Activated CD8-positive, alpha-beta memory T cell treated with anti-CD3 and anti-CD28 coated beads, Interleukin-2, amount 50 U/mL, for 24 hours (primary cell): ENCODE data around the gene MFN2.

Experiments
- DNase-seq: peaks from one replicate; pipeline ENCODE4 v3.0.0-alpha.2; 2020; ENCODE audit errors: extremely low read depth

Gene MFN2

DNA sequence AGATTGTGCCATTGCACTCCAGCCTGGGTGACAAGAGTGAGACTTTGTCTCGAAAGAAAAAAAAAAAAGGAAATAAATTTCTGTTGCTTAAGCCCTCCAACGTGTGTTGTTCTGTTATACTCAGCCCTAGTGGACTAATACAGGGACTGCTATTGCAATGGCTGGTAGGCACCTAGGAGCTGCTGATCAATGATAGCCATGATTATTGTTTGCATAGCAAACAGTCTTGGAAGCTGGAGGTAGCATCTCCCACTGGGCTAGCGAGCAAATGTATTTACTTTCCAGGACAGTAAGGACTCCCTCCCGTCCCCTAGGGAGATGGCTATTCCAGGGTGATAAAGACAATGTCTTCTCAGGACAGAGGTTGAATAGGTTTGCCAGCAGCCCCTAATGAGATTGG lies 69.4 kb downstream of the MFN2 start:
- no peak for DNase-seq

DNA sequence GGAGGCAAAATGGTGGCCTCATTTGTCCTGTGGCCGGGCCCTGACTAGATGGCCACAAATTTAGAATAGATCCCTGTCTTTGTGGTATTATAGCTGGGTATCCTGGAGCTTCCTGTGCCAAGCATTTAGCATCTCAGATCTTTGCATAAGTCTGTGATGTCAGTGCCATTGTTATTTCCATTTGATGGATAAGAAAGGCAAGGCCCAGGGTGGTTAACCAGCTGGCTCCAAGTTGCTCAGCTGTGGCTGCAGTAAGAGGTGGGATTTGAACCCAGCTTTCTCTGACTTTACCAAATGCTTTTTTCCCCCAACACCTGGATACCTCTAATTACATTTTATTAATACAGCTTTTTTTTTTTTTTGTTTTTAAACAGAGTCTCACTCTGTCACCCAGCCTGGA lies 71.1 kb downstream of the MFN2 start:
- no peak for DNase-seq

DNA sequence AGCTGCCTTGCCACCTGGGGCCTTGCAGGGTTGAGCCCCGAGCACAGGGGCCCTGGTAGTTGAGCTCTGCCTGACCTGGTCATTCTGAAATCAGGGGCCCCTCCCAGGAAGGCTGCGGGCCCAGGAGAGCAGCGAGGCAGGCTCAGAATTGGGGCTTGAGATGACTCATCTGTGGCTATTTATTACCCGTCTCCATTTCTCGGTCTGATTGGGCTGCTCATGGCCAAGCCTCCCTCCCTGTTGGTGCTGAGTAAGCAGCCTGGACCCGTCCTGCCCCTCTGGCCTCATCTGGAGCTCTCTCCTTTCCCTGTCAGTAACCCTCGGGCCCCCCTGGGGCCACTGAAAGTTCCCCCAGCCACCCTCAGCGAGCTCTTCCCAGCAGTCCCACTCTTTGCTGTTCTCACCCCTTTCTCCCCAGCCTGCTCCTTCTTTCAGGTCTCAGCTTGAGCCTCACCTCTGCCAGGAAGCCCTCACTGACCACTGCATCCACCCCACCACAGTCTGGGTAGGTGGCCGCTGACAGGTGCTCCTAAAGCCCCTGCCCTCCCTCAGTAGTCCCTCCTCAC lies 71.8 kb downstream of the MFN2 start:
- no peak for DNase-seq

DNA sequence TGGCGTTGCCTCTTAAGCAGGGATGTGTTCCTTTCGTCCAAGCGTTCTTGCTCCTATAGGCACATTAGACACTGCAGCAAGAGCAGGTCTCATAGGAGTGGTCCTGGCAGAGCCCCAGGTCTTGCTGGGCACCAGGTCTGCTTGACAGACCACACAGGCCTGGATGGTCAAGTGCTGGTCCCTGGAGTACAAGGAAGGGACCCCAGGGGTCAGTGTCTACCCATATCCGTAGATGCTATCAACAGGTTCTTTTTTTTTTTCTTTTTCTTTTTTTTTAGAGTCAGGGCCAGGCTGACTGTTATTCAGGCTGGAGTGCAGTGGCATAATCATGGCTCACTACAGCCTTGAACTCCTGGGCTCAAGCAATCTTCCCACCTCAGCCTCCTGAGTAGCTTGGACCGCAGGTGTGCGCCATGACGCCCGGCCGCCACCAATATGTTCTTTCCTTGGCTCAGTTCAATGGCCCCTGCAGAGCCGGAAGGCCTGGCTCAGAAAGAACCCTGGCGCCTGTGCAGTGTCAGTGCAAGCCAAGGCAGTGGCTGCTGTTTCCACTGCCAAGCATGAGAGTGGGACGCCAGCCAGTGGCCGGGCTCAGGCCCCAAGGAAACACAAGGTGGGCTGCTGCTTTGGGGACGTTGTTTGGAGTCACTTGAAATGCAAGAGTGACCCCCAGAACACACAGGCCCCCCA lies 72.9 kb downstream of the MFN2 start:
- DNase-seq: no peak

DNA sequence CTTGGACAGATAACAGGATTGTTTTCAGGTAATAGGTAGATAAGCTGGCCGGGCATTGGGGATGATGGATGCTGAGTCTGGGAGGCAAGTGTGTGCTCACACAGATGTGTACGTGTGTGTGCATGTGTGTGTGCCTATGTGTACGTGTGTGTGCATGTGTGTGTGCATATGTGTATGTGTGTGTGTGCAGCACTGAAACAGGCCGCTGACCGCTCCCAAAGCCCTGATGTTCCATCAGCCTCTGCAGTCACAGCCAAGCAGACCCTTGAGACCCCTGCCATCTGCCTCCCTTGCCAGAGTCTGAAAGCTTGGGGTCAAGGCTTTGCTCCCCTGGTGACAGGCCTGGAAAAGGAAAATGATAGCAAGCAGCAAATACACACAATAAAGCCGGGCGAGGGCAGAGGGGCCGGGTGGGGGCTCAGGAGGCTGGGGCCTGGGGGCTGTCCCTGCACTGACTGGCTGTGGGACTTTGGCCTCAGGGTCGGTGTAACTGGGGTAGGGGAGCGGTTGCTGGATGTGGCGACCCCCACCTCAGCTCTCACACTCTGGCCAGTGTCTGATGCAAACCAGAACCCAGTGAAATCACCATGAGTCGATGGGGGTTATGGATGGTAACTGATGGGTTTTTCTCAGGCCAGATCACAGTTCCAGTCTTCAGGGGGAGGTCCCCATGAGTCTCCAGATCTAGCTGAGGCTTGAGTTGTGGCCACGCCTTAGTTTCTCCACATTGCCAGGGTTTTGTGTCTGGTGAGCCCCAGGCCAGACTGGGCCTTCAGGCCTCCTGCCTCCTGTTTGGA lies 73.7 kb downstream of the MFN2 start:
- DNase-seq: no peak

DNA sequence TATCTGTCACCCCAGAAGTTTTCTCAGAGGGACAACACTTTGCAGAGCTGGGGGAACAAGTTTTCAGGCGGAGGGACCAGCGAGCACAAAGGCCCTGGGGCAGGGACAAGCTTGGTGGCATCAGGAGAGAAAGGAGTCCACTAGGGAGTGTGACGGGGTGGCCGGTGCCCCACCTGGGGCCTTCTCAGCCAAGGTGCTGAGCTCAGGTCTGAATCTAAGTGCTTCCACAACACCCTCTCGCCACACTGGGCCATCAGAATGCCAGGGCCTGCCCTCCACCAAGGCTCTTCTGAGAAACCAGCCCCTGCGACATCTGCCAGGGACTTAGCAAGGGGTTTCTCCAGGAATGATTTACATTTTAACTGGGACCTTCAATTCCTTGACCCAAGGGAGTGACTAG lies 75.0 kb downstream of the MFN2 start:
- DNase-seq: no peak

DNA sequence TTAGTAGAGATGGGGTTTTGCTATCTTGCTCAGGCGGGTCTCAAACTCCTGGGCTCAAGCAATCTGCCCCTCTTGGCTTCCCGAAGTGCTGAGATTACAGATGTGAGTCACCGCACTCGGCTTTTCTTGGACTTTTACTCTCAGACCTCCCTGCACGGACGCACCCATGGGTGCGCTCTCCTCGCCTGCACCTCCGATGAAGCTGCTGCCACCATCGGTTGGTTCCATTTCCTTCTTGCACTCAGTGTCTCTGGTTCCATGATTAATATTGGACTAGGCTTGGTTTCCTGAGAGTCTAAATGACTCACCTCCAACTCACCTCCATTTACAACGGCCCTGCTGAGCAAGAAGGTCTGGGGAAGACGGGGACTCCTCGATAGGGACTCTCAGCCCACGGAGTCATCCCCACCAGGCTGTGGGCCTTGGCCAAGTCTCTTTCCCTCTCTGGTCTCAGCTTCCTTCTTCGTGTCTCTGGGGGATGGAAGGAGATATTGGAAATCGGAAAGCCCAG lies 76.1 kb downstream of the MFN2 start:
- DNase-seq: no peak

DNA sequence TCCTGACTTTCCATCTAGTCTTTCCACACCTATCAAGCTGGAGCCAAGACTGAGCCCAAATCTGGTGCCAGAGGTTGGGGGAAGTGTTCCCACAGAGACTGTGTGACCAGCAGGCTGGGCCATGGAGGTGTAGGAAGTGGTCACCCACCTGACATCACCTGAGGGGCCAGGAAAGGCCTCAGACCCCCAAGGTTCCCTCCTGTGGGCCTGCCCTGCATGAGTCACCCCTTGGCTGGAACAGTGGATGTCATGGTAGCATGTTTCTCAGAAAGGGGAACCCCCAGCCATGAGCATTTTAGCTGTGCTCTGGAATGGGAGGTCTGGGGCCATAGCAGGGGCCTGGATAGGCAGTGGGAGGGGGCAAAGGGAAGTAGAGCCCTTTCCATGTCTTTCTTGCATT lies 77.1 kb downstream of the MFN2 start:
- DNase-seq: no peak

DNA sequence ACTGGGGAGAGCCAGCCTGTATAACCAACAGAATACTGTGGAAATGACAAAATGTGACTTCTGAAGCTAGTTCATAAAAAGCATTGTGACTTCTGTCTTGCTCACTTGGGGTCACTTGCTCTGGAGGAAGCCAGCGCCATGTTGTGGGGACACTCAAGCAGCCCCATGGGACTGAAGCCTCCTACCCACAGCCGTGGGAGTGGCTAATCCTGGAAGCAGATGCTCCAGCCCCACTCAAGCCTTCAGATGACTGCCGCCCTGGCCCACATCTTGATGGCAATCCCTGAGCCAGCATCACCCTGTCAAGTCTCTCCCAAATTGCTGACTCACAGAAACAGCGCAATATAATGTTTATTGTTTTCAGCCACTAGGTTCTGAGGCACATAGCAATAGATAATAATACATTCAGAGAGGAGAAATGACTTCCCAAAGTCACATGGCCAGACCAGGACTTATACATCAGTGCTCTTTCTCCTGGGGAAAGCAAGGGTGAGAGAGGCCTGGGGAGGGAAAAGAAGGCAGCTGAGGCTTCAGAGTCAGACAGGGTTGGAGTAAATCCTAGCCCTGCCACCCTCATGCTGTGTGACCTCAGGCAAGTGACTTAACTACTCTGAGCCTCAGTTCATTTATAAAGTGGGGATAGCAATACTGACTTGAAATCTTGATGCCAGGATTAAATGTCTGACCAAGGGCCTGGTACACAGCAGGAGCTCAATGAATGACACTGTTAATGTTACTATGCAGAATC lies 77.9 kb downstream of the MFN2 start:
- no peak for DNase-seq

DNA sequence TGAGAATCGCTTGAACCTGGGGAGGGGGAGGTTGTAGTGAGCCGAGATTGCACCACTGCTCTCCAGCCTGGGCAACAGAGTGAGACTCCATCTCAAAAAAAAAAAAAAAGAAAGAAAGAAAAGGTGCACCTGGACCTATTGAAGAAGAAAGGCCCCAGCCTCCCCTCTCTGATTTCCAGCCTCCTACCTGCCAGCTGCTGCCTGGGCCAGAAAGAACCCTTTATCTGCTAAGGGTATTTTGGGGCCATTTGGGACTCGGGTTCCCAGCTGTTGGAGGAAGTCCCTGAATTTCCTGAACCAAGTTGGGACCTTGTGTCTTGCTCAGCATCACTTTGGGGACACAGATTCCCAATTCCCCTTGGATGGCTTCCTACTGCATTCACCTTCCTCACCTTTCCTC lies 79.0 kb downstream of the MFN2 start:
- no peak for DNase-seq

DNA sequence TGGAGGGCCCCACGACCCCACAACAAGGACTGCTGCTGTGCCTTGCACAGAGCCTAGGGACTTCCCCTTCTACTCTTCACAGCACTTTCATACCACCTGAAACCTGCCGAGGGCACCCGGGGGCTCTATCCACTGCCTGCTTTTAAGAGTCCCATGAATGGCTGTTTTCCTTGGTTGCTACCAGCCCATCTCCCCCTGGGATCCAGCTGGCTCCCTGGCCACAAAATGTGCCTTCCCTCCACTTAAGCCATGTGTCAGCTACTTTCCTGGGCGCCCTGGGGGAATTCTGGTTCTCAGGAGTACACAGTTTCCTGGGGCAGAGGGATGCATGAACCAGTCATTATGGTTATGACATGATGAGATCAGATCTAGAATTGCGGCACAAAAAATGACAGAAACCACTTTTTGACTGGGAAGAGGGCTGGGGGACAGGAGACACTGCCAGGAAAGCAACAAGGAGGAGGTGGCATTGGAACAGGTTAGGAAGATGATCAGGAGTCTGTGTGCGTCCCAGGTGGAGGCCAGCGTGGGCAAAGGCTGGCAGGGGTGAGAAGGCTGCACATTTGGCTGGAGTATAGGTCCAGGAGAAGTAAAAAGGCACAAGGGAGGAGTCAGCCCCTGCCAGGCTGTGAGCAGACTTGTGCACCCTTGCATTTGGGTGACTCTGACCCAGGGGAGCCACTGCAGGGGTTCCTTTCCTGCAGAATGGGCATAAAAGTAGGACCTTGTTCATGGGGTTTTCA lies 79.6 kb downstream of the MFN2 start:
- no peak for DNase-seq

DNA sequence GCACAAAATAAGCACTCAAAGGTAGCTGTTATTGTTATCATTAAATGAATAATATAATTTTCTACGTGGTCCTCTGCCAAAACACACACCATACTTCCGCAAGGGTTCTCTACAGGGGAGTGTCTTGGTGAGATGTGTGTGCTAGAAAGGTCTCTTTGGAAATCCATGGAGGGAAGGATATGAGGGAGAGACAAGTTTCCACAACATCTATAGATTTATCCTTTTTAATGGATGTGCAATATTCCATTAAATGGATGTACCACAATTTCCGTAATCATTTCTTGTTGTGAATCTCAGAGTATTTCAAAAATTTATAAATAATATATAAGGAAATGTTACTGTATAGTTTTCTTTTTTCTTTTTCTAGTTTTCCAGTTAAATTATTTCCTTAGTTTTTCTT lies 80.3 kb downstream of the MFN2 start:
- no peak for DNase-seq
